ENCODE measurements around the gene MAPT.
A peak's percentile ranks its signal among the peaks of the same experiment; 100 is the strongest.

MAPT gene

DNA sequence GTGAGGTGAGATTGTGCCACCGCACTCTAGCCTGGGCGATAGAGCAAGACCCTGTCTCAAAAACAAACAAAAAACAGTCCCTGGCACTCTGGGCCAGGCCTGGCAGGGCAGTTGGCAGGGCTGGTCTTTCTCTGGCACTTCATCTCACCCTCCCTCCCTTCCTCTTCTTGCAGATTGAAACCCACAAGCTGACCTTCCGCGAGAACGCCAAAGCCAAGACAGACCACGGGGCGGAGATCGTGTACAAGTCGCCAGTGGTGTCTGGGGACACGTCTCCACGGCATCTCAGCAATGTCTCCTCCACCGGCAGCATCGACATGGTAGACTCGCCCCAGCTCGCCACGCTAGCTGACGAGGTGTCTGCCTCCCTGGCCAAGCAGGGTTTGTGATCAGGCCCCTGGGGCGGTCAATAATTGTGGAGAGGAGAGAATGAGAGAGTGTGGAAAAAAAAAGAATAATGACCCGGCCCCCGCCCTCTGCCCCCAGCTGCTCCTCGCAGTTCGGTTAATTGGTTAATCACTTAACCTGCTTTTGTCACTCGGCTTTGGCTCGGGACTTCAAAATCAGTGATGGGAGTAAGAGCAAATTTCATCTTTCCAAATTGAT lies 129.5 kb downstream of the MAPT start:
- FAIRE-seq (no peak), DNase-seq (ENCODE audit: insufficient read length) (no peak)
- no peak for TF ChIP-seq TAF1 (IDR thresholded peaks at IDR 0.05; ENCODE audit: borderline replicate concordance, low read depth, low read length)
- no peak for TF ChIP-seq POLR2AphosphoS5 (IDR thresholded peaks at IDR 0.05; ENCODE audit: low read depth, low read length)
- no peak for TF ChIP-seq POLR2A (IDR thresholded peaks at IDR 0.05; ENCODE audit: low read depth, low read length)

DNA sequence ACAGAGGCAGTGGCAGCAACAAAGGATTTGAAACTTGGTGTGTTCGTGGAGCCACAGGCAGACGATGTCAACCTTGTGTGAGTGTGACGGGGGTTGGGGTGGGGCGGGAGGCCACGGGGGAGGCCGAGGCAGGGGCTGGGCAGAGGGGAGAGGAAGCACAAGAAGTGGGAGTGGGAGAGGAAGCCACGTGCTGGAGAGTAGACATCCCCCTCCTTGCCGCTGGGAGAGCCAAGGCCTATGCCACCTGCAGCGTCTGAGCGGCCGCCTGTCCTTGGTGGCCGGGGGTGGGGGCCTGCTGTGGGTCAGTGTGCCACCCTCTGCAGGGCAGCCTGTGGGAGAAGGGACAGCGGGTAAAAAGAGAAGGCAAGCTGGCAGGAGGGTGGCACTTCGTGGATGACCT lies 130.2 kb downstream of the MAPT start:
- FAIRE-seq (no peak), DNase-seq (ENCODE audit: insufficient read length) (no peak)
- TF ChIP-seq POLR2A (IDR thresholded peaks at IDR 0.05; ENCODE audit: low read depth, low read length): no peak
- no peak for TF ChIP-seq TAF1 (IDR thresholded peaks at IDR 0.05; ENCODE audit: borderline replicate concordance, low read depth, low read length)
- TF ChIP-seq POLR2AphosphoS5 (IDR thresholded peaks at IDR 0.05; ENCODE audit: low read depth, low read length): no peak

DNA sequence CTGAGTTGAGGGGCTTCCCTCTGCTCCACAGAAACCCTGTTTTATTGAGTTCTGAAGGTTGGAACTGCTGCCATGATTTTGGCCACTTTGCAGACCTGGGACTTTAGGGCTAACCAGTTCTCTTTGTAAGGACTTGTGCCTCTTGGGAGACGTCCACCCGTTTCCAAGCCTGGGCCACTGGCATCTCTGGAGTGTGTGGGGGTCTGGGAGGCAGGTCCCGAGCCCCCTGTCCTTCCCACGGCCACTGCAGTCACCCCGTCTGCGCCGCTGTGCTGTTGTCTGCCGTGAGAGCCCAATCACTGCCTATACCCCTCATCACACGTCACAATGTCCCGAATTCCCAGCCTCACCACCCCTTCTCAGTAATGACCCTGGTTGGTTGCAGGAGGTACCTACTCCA lies 130.7 kb downstream of the MAPT start:
- DNase-seq (ENCODE audit: insufficient read length): no peak
- FAIRE-seq: no peak
- TF ChIP-seq POLR2A (IDR thresholded peaks at IDR 0.05; ENCODE audit: low read depth, low read length): no peak
- TF ChIP-seq POLR2AphosphoS5 (IDR thresholded peaks at IDR 0.05; ENCODE audit: low read depth, low read length): no peak
- no peak for TF ChIP-seq TAF1 (IDR thresholded peaks at IDR 0.05; ENCODE audit: borderline replicate concordance, low read depth, low read length)

DNA sequence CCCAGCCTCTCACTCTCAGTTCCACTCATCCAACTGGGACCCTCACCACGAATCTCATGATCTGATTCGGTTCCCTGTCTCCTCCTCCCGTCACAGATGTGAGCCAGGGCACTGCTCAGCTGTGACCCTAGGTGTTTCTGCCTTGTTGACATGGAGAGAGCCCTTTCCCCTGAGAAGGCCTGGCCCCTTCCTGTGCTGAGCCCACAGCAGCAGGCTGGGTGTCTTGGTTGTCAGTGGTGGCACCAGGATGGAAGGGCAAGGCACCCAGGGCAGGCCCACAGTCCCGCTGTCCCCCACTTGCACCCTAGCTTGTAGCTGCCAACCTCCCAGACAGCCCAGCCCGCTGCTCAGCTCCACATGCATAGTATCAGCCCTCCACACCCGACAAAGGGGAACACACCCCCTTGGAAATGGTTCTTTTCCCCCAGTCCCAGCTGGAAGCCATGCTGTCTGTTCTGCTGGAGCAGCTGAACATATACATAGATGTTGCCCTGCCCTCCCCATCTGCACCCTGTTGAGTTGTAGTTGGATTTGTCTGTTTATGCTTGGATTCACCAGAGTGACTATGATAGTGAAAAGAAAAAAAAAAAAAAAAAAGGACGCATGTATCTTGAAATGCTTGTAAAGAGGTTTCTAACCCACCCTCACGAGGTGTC lies 131.3 kb downstream of the MAPT start:
- FAIRE-seq: no peak
- TF ChIP-seq TAF1 (IDR thresholded peaks at IDR 0.05; ENCODE audit: borderline replicate concordance, low read depth, low read length) (no peak), POLR2AphosphoS5 (IDR thresholded peaks at IDR 0.05; ENCODE audit: low read depth, low read length) (no peak), POLR2A (IDR thresholded peaks at IDR 0.05; ENCODE audit: low read depth, low read length) (no peak)
- no peak for DNase-seq (ENCODE audit: insufficient read length)

DNA sequence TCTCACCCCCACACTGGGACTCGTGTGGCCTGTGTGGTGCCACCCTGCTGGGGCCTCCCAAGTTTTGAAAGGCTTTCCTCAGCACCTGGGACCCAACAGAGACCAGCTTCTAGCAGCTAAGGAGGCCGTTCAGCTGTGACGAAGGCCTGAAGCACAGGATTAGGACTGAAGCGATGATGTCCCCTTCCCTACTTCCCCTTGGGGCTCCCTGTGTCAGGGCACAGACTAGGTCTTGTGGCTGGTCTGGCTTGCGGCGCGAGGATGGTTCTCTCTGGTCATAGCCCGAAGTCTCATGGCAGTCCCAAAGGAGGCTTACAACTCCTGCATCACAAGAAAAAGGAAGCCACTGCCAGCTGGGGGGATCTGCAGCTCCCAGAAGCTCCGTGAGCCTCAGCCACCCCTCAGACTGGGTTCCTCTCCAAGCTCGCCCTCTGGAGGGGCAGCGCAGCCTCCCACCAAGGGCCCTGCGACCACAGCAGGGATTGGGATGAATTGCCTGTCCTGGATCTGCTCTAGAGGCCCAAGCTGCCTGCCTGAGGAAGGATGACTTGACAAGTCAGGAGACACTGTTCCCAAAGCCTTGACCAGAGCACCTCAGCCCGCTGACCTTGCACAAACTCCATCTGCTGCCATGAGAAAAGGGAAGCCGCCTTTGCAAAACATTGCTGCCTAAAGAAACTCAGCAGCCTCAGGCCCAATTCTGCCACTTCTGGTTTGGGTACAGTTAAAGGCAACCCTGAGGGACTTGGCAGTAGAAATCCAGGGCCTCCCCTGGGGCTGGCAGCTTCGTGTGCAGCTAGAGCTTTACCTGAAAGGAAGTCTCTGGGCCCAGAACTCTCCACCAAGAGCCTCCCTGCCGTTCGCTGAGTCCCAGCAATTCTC lies 132.1 kb downstream of the MAPT start:
- no peak for FAIRE-seq
- DNase-seq (ENCODE audit: insufficient read length): no peak

DNA sequence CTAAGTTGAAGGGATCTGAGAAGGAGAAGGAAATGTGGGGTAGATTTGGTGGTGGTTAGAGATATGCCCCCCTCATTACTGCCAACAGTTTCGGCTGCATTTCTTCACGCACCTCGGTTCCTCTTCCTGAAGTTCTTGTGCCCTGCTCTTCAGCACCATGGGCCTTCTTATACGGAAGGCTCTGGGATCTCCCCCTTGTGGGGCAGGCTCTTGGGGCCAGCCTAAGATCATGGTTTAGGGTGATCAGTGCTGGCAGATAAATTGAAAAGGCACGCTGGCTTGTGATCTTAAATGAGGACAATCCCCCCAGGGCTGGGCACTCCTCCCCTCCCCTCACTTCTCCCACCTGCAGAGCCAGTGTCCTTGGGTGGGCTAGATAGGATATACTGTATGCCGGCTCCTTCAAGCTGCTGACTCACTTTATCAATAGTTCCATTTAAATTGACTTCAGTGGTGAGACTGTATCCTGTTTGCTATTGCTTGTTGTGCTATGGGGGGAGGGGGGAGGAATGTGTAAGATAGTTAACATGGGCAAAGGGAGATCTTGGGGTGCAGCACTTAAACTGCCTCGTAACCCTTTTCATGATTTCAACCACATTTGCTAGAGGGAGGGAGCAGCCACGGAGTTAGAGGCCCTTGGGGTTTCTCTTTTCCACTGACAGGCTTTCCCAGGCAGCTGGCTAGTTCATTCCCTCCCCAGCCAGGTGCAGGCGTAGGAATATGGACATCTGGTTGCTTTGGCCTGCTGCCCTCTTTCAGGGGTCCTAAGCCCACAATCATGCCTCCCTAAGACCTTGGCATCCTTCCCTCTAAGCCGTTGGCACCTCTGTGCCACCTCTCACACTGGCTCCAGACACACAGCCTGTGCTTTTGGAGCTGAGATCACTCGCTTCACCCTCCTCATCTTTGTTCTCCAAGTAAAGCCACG lies 133.0 kb downstream of the MAPT start:
- no peak for FAIRE-seq

More for the DNA sequence above, 132.1 kb downstream of the MAPT start:
- TF ChIP-seq POLR2AphosphoS5 (IDR thresholded peaks at IDR 0.05; ENCODE audit: low read depth, low read length): no peak
- TF ChIP-seq POLR2A (IDR thresholded peaks at IDR 0.05; ENCODE audit: low read depth, low read length): no peak
- no peak for TF ChIP-seq TAF1 (IDR thresholded peaks at IDR 0.05; ENCODE audit: borderline replicate concordance, low read depth, low read length)

DNA sequence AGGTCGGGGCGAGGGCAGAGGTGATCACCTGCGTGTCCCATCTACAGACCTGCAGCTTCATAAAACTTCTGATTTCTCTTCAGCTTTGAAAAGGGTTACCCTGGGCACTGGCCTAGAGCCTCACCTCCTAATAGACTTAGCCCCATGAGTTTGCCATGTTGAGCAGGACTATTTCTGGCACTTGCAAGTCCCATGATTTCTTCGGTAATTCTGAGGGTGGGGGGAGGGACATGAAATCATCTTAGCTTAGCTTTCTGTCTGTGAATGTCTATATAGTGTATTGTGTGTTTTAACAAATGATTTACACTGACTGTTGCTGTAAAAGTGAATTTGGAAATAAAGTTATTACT lies 133.6 kb downstream of the MAPT start:
- DNase-seq (ENCODE audit: insufficient read length) (no peak), FAIRE-seq (no peak)
- TF ChIP-seq TAF1 (IDR thresholded peaks at IDR 0.05; ENCODE audit: borderline replicate concordance, low read depth, low read length): no peak
- no peak for TF ChIP-seq POLR2AphosphoS5 (IDR thresholded peaks at IDR 0.05; ENCODE audit: low read depth, low read length)
- TF ChIP-seq POLR2A (IDR thresholded peaks at IDR 0.05; ENCODE audit: low read depth, low read length): no peak

More for the DNA sequence above, 133.0 kb downstream of the MAPT start:
- no peak for DNase-seq (ENCODE audit: insufficient read length)
- TF ChIP-seq TAF1 (IDR thresholded peaks at IDR 0.05; ENCODE audit: borderline replicate concordance, low read depth, low read length): no peak
- 0 out of 2 replicates have a peak, but pooled peaks have one; percentile 1 for TF ChIP-seq POLR2A (IDR thresholded peaks at IDR 0.05; ENCODE audit: low read depth, low read length)
- peak; percentile 60; the same call in 1 of the 2 replicates for TF ChIP-seq POLR2AphosphoS5 (IDR thresholded peaks at IDR 0.05; ENCODE audit: low read depth, low read length)

DNA sequence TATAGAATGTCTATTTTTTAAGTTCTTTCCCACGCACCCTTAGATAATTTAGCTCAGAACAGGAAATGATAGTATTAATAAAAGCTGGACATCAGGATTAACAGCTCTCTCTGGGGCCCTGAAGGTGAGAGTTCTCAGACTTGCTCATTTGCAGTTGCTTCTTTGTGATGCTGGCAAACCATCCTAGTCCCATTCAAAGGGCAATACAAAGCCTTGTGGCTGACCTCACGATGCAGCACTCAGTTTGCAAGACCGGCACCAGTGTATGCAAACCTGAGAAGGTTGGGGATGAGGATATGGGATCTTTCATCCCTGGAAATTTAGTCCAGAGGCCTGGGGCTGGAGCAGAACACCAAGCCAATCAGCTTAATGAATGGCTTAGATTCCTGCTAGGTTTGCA lies 134.0 kb downstream of the MAPT start:
- TF ChIP-seq POLR2AphosphoS5 (IDR thresholded peaks at IDR 0.05; ENCODE audit: low read depth, low read length): no peak
- no peak for TF ChIP-seq POLR2A (IDR thresholded peaks at IDR 0.05; ENCODE audit: low read depth, low read length)
- no peak for TF ChIP-seq TAF1 (IDR thresholded peaks at IDR 0.05; ENCODE audit: borderline replicate concordance, low read depth, low read length)
- FAIRE-seq (no peak), DNase-seq (ENCODE audit: insufficient read length) (no peak)

DNA sequence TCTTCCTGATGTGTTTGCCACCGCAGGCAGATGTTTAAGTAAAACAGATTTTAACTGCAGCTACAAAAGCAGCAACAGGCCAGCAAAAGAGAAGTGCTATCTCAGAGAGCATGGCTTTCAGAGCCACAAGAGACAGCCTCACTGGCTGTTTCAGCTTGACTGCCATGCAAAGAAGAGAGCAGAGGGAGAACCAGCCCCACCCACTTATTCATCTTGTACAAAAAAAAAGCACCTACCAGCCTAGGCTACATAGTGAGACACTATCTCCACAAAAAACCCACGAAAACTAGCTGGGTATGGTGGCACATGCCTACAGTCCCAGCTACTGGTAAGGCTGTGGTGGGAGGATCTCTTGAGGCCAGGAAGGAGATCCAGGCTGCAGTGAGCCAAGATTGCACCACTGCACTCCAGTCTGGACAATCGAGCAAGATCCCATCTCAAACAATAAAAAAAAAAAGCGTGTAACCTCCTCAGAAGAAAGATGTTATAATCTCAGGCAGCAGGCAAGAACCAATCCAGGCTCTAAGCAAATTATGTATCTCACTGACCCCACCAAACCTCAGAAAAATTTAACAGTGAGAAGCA lies 134.7 kb downstream of the MAPT start:
- DNase-seq (ENCODE audit: insufficient read length): no peak
- no peak for FAIRE-seq
- TF ChIP-seq TAF1 (IDR thresholded peaks at IDR 0.05; ENCODE audit: borderline replicate concordance, low read depth, low read length) (no peak), POLR2A (IDR thresholded peaks at IDR 0.05; ENCODE audit: low read depth, low read length) (no peak), POLR2AphosphoS5 (IDR thresholded peaks at IDR 0.05; ENCODE audit: low read depth, low read length) (no peak)

DNA sequence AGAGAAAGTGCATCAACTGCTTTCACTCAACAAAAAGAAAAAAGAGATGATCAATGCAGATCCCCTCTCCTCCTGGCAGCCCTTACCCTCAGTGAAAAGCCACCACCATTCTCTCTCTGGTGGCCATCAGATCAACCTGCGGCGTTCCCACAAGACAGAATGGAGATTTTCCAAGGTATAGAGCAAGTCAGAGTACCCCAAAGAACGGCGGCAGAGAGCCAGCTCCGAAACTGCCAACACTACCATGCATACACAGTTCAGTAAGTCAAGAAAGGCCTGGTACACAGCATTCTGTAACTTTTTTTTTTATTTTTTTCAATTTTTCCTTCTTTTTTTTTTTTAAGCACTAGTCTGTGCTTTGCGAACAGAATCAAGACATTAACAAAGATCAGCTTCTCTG lies 135.3 kb downstream of the MAPT start:
- no peak for FAIRE-seq
- TF ChIP-seq POLR2A (IDR thresholded peaks at IDR 0.05; ENCODE audit: low read depth, low read length): no peak
- no peak for DNase-seq (ENCODE audit: insufficient read length)
